HepG2 (cell line): Measurements from ENCODE around the gene GSTK1. TPM values are rescaled to one million over a fixed set of nuclear protein-coding genes. Genes with fewer than 3 reads are reported as not detected.

Source experiments
- ERF ChIP-seq: IDR thresholded peaks from 2 replicates; pipeline ENCODE4 v1.6.1; 2018; ENCODE audit warnings: missing biosample characterization, missing genetic modification reagents
- HNF4G ChIP-seq, 2 experiments: sonication (generic) in 1 of 2; formaldehyde crosslinking in 1 of 2; IDR thresholded peaks; 2 replicates each; pipeline versions ENCODE4 v1.4.0 to v1.6.1; 2011 to 2020; ENCODE audit warnings: borderline replicate concordance in 2 of 2, low read depth in 2 of 2, mild to moderate bottlenecking in 2 of 2, low read length in 1 of 2, missing genetic modification reagents in 1 of 2, moderate library complexity in 1 of 2
- KDM6A ChIP-seq: IDR thresholded peaks from 2 replicates; pipeline ENCODE4 v1.6.1; 2016; ENCODE audit warnings: low read depth
- KLF12 ChIP-seq: sonication (generic); formaldehyde crosslinking; IDR thresholded peaks from 2 replicates; pipeline ENCODE4 v1.4.0; 2020; ENCODE audit warnings: missing genetic modification reagents, borderline replicate concordance
- MAF1 ChIP-seq: sonication (generic); formaldehyde crosslinking; IDR thresholded peaks from 2 replicates; pipeline ENCODE4 v1.5.0; 2020; ENCODE audit warnings: missing genetic modification reagents, borderline replicate concordance
- MED8 ChIP-seq: sonication (generic); formaldehyde crosslinking; IDR thresholded peaks from 2 replicates; pipeline ENCODE4 v1.8.1; 2023; ENCODE audit warnings: mild to moderate bottlenecking, missing genetic modification reagents; ENCODE audit not compliant: insufficient replicate concordance
- MIXL1 ChIP-seq: IDR thresholded peaks from 2 replicates; pipeline ENCODE4 v1.6.1; 2016
- MLLT10 ChIP-seq: sonication (generic); formaldehyde crosslinking; IDR thresholded peaks from 2 replicates; pipeline ENCODE4 v1.4.0; 2020; ENCODE audit warnings: missing genetic modification reagents
- NRL ChIP-seq: sonication (generic); formaldehyde crosslinking; IDR thresholded peaks from 2 replicates; pipeline ENCODE4 v1.5.0; 2020; ENCODE audit warnings: missing genetic modification reagents, mild to moderate bottlenecking, moderate library complexity, borderline replicate concordance
- POLR2AphosphoS5 ChIP-seq: IDR thresholded peaks from 2 replicates; pipeline ENCODE4 v1.6.1; 2012; ENCODE audit warnings: low read depth, low read length
- SMAD9 ChIP-seq: sonication (generic); formaldehyde crosslinking; IDR thresholded peaks from 2 replicates; pipeline ENCODE4 v1.5.1; 2020; ENCODE audit warnings: mild to moderate bottlenecking, missing genetic modification reagents
- SRSF4 ChIP-seq: fragments of 200-400 bp; formaldehyde crosslinking; IDR thresholded peaks from one replicate; pipeline ENCODE4 v1.6.1; 2018; ENCODE audit warnings: mild to moderate bottlenecking, low read depth, low read length, moderate library complexity; ENCODE audit not compliant: poor library complexity, severe bottlenecking
- ZNF263 ChIP-seq: sonication (generic); formaldehyde crosslinking; IDR thresholded peaks from 2 replicates; pipeline ENCODE4 v1.4.0; 2020; ENCODE audit warnings: missing genetic modification reagents
- ZNF337 ChIP-seq: sonication (generic); formaldehyde crosslinking; IDR thresholded peaks from 2 replicates; pipeline ENCODE4 v1.5.1; 2020; ENCODE audit warnings: missing genetic modification reagents, low read depth, mild to moderate bottlenecking, borderline replicate concordance
- ZNF34 ChIP-seq: sonication (generic); formaldehyde crosslinking; IDR thresholded peaks from 2 replicates; pipeline ENCODE4 v1.4.0; 2020; ENCODE audit warnings: mild to moderate bottlenecking, missing genetic modification reagents, borderline replicate concordance
- ZNF512B ChIP-seq: sonication (generic); formaldehyde crosslinking; IDR thresholded peaks from 2 replicates; pipeline ENCODE4 v1.5.1; 2020; ENCODE audit warnings: missing genetic modification reagents, mild to moderate bottlenecking, borderline replicate concordance
- ZNF513 ChIP-seq: sonication (generic); formaldehyde crosslinking; conservative IDR thresholded peaks from 2 replicates; pipeline ENCODE4 v1.5.0; 2020; ENCODE audit warnings: missing genetic modification reagents
- ZNF577 ChIP-seq: sonication (generic); formaldehyde crosslinking; IDR thresholded peaks from 2 replicates; pipeline ENCODE4 v1.4.0; 2020; ENCODE audit warnings: mild to moderate bottlenecking, low read depth, missing genetic modification reagents, borderline replicate concordance
- ZNF598 ChIP-seq: sonication (generic); formaldehyde crosslinking; IDR thresholded peaks from 2 replicates; pipeline ENCODE4 v1.5.1; 2020; ENCODE audit warnings: mild to moderate bottlenecking, missing genetic modification reagents, borderline replicate concordance
- polyA plus RNA-seq, 8 experiments: library from polyadenylated mRNA; depleted of rRNA in 3 of 8; stranded (reverse) in 7 of 8; unstranded in 1 of 8; fragments of >200 nt; fragmentation: Illumina TruSeq in 4 of 8; extraction: Trizol in 4 of 8; gene quantifications; 2 replicates each; pipeline versions ENCODE4 v1.2.1 to v1.2.3, GENCODE V29; 2011 to 2016; ENCODE audit warnings: low read depth in 4 of 8, missing spikeins in 1 of 8, mixed read lengths in 1 of 8; ENCODE audit not compliant: insufficient read depth in 1 of 8
- total RNA-seq, 5 experiments: library from RNA; depleted of rRNA; stranded (reverse); fragments of >200 nt; fragmentation: Illumina TruSeq; extraction: Trizol; gene quantifications; 2 replicates each; pipeline ENCODE4 v1.2.3, GENCODE V29; 2016; ENCODE audit warnings: low read depth in 1 of 5
- TF ChIP-seq, protein P1 (sequence below): sonication (generic); formaldehyde crosslinking; IDR thresholded peaks from 2 replicates; pipeline ENCODE4 v1.4.0; 2020; ENCODE audit warnings: low read depth, missing genetic modification reagents

GSTK1 gene
- total and polyA plus RNA-seq, 2 of the 13 experiments (the other 11 are each of a cell fraction or from before 2014, with no cell fraction given): 64.6 to 92.1 TPM

DNA sequence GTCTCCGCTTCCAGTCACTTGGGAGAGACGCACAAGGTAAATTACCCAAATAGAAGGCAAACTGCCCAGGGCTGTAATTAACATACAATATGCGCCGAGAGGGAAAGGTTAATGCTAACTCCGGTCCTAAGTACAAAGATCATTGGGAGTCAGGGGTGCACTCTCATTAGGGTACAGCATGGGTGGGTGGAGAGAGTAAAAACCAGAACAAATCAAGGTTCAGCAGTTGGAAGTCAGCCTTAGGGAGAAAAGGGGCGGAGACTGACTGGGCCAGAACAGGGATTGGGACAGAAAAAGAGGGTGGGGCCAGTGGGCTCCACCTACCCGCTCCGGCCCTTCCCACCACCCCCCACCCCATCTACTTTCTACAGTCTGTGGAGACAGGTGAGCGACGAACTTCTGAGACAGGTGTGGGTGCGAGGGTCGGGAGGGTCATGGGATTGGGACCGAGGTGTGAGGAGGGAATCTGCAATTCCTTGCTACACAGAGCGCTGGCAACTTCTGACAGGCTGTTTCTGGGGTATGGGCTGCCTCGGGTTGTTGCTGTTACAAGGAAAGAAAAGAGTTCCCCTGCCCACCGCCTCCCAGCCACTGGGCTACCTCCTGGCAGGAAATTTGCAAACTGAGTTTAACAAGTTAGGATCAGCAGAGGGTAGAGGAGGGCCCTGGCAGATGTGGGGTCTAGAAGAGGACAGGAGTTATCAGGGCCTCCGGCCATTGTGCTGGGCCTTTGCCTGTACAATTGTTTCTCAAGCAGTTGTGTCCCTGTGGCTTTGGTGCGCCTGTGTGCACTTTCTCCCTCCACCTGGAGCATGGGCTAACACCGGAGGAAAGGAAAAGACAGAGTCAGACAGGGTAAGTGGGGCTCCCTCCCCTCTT lies 21.6 kb downstream of the GSTK1 start, which contains the start of gene TMEM139 (continued):
- TF ChIP-seq MED8 (CRISPR knock-in tag) (no peak), KLF12 (CRISPR knock-in tag) (0 out of 2 replicates have a peak, but pooled peaks have one; percentile 27), ZNF598 (CRISPR knock-in tag) (0 out of 2 replicates have a peak, but pooled peaks have one; percentile 15), ERF (CRISPR knock-in tag) (peak; percentile 39; the same call in 1 of the 2 replicates), ZNF512B (CRISPR knock-in tag) (no peak), POLR2AphosphoS5 (peak; percentile 77), MAF1 (CRISPR knock-in tag) (no peak), MIXL1 (CRISPR knock-in tag) (peak; percentile 88; the same call in 1 of the 2 replicates), ZNF577 (CRISPR knock-in tag) (no peak), KDM6A (CRISPR knock-in tag) (0 out of 2 replicates have a peak, but pooled peaks have one; percentile 20), ZNF34 (CRISPR knock-in tag) (no peak), SRSF4 (no peak), ZNF263 (CRISPR knock-in tag) (no peak), SMAD9 (no peak), MLLT10 (CRISPR knock-in tag) (no peak), ZNF513 (CRISPR knock-in tag) (no peak), HNF4G (IDR thresholded peaks at IDR 0.05; ENCODE audit: borderline replicate concordance, low read depth, low read length) (peak; percentile 84), HNF4G (CRISPR knock-in tag; IDR thresholded peaks at IDR 0.05; ENCODE audit: borderline replicate concordance, low read depth) (0 out of 2 replicates have a peak, but pooled peaks have one; percentile 23), ZNF337 (CRISPR knock-in tag) (0 out of 2 replicates have a peak, but pooled peaks have one; percentile 59), NRL (CRISPR knock-in tag) (no peak)
- TF ChIP-seq, protein P1, sequence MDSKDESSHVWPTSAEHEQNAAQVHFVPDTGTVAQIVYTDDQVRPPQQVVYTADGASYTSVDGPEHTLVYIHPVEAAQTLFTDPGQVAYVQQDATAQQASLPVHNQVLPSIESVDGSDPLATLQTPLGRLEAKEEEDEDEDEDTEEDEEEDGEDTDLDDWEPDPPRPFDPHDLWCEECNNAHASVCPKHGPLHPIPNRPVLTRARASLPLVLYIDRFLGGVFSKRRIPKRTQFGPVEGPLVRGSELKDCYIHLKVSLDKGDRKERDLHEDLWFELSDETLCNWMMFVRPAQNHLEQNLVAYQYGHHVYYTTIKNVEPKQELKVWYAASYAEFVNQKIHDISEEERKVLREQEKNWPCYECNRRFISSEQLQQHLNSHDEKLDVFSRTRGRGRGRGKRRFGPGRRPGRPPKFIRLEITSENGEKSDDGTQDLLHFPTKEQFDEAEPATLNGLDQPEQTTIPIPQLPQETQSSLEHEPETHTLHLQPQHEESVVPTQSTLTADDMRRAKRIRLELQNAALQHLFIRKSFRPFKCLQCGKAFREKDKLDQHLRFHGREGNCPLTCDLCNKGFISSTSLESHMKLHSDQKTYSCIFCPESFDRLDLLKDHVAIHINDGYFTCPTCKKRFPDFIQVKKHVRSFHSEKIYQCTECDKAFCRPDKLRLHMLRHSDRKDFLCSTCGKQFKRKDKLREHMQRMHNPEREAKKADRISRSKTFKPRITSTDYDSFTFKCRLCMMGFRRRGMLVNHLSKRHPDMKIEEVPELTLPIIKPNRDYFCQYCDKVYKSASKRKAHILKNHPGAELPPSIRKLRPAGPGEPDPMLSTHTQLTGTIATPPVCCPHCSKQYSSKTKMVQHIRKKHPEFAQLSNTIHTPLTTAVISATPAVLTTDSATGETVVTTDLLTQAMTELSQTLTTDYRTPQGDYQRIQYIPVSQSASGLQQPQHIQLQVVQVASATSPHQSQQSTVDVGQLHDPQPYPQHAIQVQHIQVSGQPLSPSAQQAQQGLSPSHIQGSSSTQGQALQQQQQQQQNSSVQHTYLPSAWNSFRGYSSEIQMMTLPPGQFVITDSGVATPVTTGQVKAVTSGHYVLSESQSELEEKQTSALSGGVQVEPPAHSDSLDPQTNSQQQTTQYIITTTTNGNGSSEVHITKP: no peak
